Suprapubic skin (tissue), 3 donors: ENCODE results near the gene ALDH1A2.

Experiments used
- EP300 ChIP-seq: sonication (generic); formaldehyde crosslinking; IDR thresholded peaks from one replicate; pipeline ENCODE4 v1.6.1; 2017; ENCODE audit warnings: antibody characterized with exemption
- TF ChIP-seq, protein P1 (sequence below), 2 donors: fragments of 200-600 bp in 1 of 2; fragments of 450-650 bp in 1 of 2; sonication (generic) in 1 of 2; IDR thresholded peaks; one replicate each; pipeline ENCODE4 v1.5.1; 2016 to 2019; ENCODE audit warnings: antibody characterized with exemption in 2 of 2, mild to moderate bottlenecking in 1 of 2, moderate library complexity in 1 of 2

DNA sequence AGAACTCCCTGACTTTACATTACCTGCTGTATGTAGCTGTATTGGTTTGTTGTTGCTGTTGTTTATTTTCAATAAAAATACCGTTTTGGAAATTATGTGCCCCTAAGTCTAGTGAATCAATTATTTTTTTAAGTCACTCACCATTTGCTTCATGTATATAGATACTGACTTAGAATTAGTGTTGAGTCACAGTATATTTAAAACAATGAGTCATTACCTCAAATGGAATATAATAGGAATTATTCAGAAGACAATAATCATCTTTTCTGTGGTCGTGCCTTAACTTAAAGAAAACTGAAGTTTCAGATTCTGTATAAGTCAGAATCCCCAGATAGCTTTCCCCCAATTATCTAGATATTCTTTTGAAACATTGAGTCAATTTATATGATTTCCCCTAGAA, 21.0 kb upstream of the ALDH1A2 start:
- TF ChIP-seq, protein P1, sequence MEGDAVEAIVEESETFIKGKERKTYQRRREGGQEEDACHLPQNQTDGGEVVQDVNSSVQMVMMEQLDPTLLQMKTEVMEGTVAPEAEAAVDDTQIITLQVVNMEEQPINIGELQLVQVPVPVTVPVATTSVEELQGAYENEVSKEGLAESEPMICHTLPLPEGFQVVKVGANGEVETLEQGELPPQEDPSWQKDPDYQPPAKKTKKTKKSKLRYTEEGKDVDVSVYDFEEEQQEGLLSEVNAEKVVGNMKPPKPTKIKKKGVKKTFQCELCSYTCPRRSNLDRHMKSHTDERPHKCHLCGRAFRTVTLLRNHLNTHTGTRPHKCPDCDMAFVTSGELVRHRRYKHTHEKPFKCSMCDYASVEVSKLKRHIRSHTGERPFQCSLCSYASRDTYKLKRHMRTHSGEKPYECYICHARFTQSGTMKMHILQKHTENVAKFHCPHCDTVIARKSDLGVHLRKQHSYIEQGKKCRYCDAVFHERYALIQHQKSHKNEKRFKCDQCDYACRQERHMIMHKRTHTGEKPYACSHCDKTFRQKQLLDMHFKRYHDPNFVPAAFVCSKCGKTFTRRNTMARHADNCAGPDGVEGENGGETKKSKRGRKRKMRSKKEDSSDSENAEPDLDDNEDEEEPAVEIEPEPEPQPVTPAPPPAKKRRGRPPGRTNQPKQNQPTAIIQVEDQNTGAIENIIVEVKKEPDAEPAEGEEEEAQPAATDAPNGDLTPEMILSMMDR (IDR thresholded peaks at IDR 0.05): no peak
- TF ChIP-seq EP300: no peak
